Measurements from ENCODE around the gene SMIM22.
"Not testable (repeated sequence)": the region's sequence is repeated elsewhere in the genome, so short reads cannot be mapped to it uniquely, and the experiment has no call there.

The SMIM22 gene

GRCh38 chr16:4769306-4769638 is 25.9 kb upstream of the SMIM22 start:
- no peak for DNase-seq

GRCh38 chr16:4771646-4772045 is 23.5 kb upstream of the SMIM22 start:
- no peak for DNase-seq

- no peak for DNase-seq
Observed at GRCh38 chr16:4772351-4772750, 22.8 kb upstream of the SMIM22 start.

GRCh38 chr16:4775005-4775404 is 20.2 kb upstream of the SMIM22 start:
- no peak for DNase-seq

- DNase-seq: no peak
Observed at GRCh38 chr16:4776141-4776705, 18.9 kb upstream of the SMIM22 start.

GRCh38 chr16:4777339-4778049 is 17.7 kb upstream of the SMIM22 start:
- no peak for DNase-seq

- no peak for DNase-seq
Observed at GRCh38 chr16:4778050-4778392, 17.1 kb upstream of the SMIM22 start.

- no peak for DNase-seq
Observed at GRCh38 chr16:4780235-4780634, 14.9 kb upstream of the SMIM22 start.

- DNase-seq: no peak
Observed at GRCh38 chr16:4783251-4783950, 11.8 kb upstream of the SMIM22 start.

- no peak for DNase-seq
Observed at GRCh38 chr16:4783951-4784336, 11.2 kb upstream of the SMIM22 start.

- DNase-seq: not testable (repeated sequence)
Observed at GRCh38 chr16:4784444-4784987, 10.7 kb upstream of the SMIM22 start.

- DNase-seq: no peak
Observed at GRCh38 chr16:4785758-4786433, 9.3 kb upstream of the SMIM22 start.

- DNase-seq: no peak
Observed at GRCh38 chr16:4787068-4787467, 8.1 kb upstream of the SMIM22 start.

- DNase-seq: no peak
Observed at GRCh38 chr16:4787627-4788482, 7.3 kb upstream of the SMIM22 start, which contains the start of gene SEPTIN12. SEPTIN12 (minus strand) TSS chr16:4788345; CDS start chr16:4787645, 700 bp downstream.

GRCh38 chr16:4788489-4788889 is 6.7 kb upstream of the SMIM22 start:
- DNase-seq: no peak

- no peak for DNase-seq
Observed at GRCh38 chr16:4788910-4789309, 6.3 kb upstream of the SMIM22 start.

GRCh38 chr16:4790261-4790660 is 4.9 kb upstream of the SMIM22 start:
- no peak for DNase-seq

- no peak for DNase-seq
Observed at GRCh38 chr16:4790871-4791270, 4.3 kb upstream of the SMIM22 start.

GRCh38 chr16:4792951-4793513 is 2.1 kb upstream of the SMIM22 start:
- no peak for DNase-seq

GRCh38 chr16:4795828-4796572 is 831 bp downstream of the SMIM22 start:
- no peak for DNase-seq

Data from hematopoietic multipotent progenitor cell treated with erythropoietin and hydrocortisone succinate and interleukin-3 and kit ligand, for 8 days (in vitro differentiated cells).